Hindlimb muscle (tissue), 1 donor: ENCODE results near the gene MEDAG. TPM values are rescaled to one million over a fixed set of nuclear protein-coding genes. Genes with fewer than 3 reads are reported as not detected.

Source experiments
- DNase-seq: peaks from one replicate; pipeline ENCODE4 v3.0.0-alpha.2; 2013
- polyA plus RNA-seq: library from polyadenylated mRNA; unstranded; fragments of 120-200 nt; gene quantifications from one replicate; pipeline ENCODE4 v1.2.1, GENCODE V29; 2013; ENCODE audit not compliant: insufficient read length

MEDAG gene
- polyA plus RNA-seq, 1 donor, result 7.4 TPM

- DNase-seq, result no peak
These were observed 53.6 kb downstream of the MEDAG start for GRCh38 chr13:30959678-30960077.

DNA sequence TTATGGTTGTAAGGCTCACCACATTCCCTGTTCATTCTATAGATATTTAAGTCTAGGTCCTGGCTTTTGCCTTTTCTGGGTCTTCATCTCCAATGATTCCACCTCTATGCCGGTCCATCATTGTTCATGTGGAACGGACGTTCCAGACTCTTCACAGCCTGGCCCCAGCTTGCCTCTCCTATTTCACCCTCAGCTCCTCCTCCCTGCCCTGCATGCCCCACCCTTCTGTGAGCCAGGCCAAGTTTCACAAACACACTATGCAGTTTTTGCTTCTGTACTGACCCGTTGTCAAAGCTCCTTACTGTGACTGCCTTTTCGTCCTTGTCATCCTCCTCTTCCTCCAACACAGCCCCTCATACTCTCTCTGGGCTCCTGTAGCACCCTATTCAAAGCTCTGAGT lies 57.7 kb downstream of the MEDAG start:
- DNase-seq, result peak; percentile 5

DNA sequence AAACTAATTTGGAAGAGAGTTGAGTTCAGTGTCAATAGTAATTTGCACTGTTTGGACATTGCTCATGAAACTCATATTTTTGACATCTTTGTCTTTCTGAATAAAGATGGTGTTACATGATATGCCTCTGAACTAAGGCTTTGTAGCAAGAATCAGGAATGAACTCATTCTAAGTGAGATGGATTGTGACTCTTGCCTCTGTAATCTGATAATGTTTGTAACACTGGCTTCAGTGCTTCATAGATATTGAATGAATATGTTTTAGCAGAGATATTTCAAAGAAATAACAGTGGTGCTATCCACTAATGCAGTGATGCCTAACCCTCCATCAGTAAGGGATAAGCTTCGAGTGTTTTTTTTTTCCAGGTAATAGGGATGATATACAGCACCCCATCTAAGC lies 59.3 kb downstream of the MEDAG start:
- no peak for DNase-seq

DNA sequence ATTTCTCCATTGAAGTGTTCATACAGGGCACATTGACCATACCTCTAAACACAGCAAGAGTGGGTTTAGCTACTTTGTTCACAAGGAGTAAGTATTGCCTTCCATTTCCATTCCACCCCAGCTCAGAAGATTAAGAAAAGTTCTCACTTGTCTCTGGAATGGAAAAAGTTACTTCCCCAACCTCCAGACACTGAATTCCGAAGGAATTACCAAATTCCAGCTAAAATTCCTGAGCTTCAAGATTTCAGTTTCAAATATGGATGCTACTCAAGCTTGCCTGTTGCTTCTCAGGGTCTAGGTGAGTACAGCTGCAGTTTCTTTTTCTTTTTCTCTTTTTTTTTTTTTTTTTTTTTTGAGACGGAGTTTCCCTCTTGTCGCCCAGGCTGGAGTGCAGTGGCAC lies 60.0 kb downstream of the MEDAG start:
- DNase-seq, result no peak

DNA sequence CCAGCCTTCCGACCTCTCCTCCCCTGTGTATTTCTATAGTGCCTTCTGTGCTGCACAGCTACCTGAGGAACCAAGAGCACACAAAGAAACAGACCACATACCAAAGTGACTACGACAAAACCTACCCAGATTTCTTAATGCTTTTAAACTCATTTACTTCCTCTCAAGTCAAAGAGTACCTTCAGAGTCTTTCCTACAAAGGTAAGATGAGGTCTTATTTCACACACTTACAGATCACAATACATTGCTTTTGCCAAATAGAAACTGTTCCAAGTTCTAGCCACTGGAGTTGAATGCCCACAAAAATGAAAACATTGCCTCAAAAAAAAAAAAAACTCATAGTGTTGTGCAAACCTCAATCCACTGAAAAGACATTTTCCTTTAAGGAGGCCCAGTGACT lies 62.8 kb downstream of the MEDAG start:
- DNase-seq, result no peak

- no peak for DNase-seq
These were observed 65.5 kb downstream of the MEDAG start for GRCh38 chr13:30971575-30971974.

GRCh38 chr13:30972888-30973377 lies 66.9 kb downstream of the MEDAG start:
- DNase-seq, result no peak

- DNase-seq, result no peak
These were observed 68.3 kb downstream of the MEDAG start for GRCh38 chr13:30974350-30974749.

Other genes starting within 250 kb of the MEDAG start
- gene ALOX5AP, start 170.7 kb upstream of the MEDAG start, polyA plus RNA-seq, result 5.6 TPM
- gene TEX26, start 26.4 kb downstream of the MEDAG start, polyA plus RNA-seq, result not detected